Stomach (tissue), 9 donors: ENCODE data around the gene TOX2. TPM values are rescaled to one million over a fixed set of nuclear protein-coding genes. Genes with fewer than 3 reads are reported as not detected.

Experiments used
- DNase-seq, 2 donors: peaks; one replicate each; pipeline versions ENCODE4 v3.0.0 to v3.0.0-alpha.2; 2013 to 2019
- H3K27ac ChIP-seq, 5 donors: fragments of 200-600 bp in 4 of 5; sonication (generic) in 4 of 5; one replicate each; pipeline ENCODE4 v1.5.1; 2013 to 2019; ENCODE audit warnings: mild to moderate bottlenecking in 1 of 5, moderate library complexity in 1 of 5
- H3K27me3 ChIP-seq, 3 donors: fragments of 200-600 bp; sonication (generic); one replicate each; pipeline ENCODE4 v1.5.1; 2017 to 2019; ENCODE audit warnings: mixed run types in 1 of 3
- H3K36me3 ChIP-seq, 4 donors: fragments of 200-600 bp; sonication (generic); 1 replicate in 3 of 4; 2 replicates in 1 of 4; pipeline ENCODE4 v1.5.1; 2016 to 2019
- H3K4me1 ChIP-seq, 4 donors: fragments of 200-600 bp; sonication (generic); one replicate each; pipeline ENCODE4 v1.5.1; 2016 to 2019
- H3K4me3 ChIP-seq, 4 donors: fragments of 200-600 bp; sonication (generic) in 3 of 4; one replicate each; pipeline ENCODE4 v1.5.1; 2016 to 2019; ENCODE audit warnings: mild to moderate bottlenecking in 1 of 4
- H3K9me3 ChIP-seq, 4 donors: fragments of 200-600 bp; sonication (generic); one replicate each; pipeline ENCODE4 v1.5.1; 2016 to 2019
- CTCF ChIP-seq, 7 experiments: fragments of 450-650 bp in 4 of 7; fragments of 200-600 bp in 3 of 7; sonication (generic) in 3 of 7; IDR thresholded peaks; one replicate each; pipeline ENCODE4 v1.5.1; 2016 to 2019; ENCODE audit warnings: antibody characterized with exemption in 7 of 7, control low read depth in 2 of 7, mild to moderate bottlenecking in 1 of 7
- EP300 ChIP-seq: sonication (generic); formaldehyde crosslinking; IDR thresholded peaks from one replicate; pipeline ENCODE4 v1.6.1; 2017; ENCODE audit warnings: antibody characterized with exemption
- POLR2A ChIP-seq, 4 donors: fragments of 450-650 bp; IDR thresholded peaks; one replicate each; pipeline ENCODE4 v1.6.1; 2016; ENCODE audit warnings: antibody characterized with exemption in 4 of 4, control low read depth in 2 of 4, mild to moderate bottlenecking in 1 of 4, moderate library complexity in 1 of 4
- POLR2AphosphoS5 ChIP-seq, 3 donors: sonication (generic); formaldehyde crosslinking; IDR thresholded peaks; one replicate each; pipeline ENCODE4 v1.6.1; 2016; ENCODE audit warnings: antibody characterized with exemption in 3 of 3
- WGBS, 5 donors: extraction: QIAGEN DNeasy Blood & Tissue Kit in 3 of 5; methylation state at CpG; one replicate each; pipeline versions ENCODE4 v1.1.5 to v1.1.7; 2013 to 2018; 5-methylcytosine and 5-hydroxymethylcytosine counted together
- intact Hi-C: fragments of 100-400 bp; cut with DNase I; formaldehyde crosslinking; loops from one replicate; pipeline ENCODE4 v1.15.1; 2023; ENCODE audit warnings: low total_unique reads
- polyA plus RNA-seq, 3 donors: library from polyadenylated mRNA; stranded (reverse); fragments of 200-250 nt; gene quantifications; one replicate each; pipeline ENCODE4 v1.2.3, GENCODE V29; 2013
- total RNA-seq, 5 donors: library from RNA; depleted of rRNA; stranded (reverse); fragments of >200 nt; gene quantifications; one replicate each; pipeline versions ENCODE4 v1.1.0 to v1.2.3, GENCODE V29; 2014 to 2016
- donor health status: healthy with polysubstance abuse.
- donor health status: Bipolar disorder and iron deficiency.
- donor health status: healthy.

Gene TOX2
- total and polyA plus RNA-seq, 8 donors, result 0.87 to 20.2 (median 7.0) TPM; not detected in 1

GRCh38 chr20:43955750-43956191, 41.1 kb downstream of the TOX2 start:
- H3K36me3 ChIP-seq, result no peaks in the 10 kb centered on the region
- H3K27me3 ChIP-seq, result no peaks in the 10 kb centered on the region
- TF ChIP-seq EP300, result no peak
- TF ChIP-seq CTCF (IDR thresholded peaks at IDR 0.05), result no peak
- TF ChIP-seq POLR2A (IDR thresholded peaks at IDR 0.05), result no peak
- TF ChIP-seq POLR2AphosphoS5 (IDR thresholded peaks at IDR 0.05), result no peak
- H3K4me3 ChIP-seq, result no peak overlapping the region
- H3K9me3 ChIP-seq, result no peaks in the 10 kb centered on the region
- peak overlapping the region in 3 of 5 donors; percentile 24 to 75 (median 56) for H3K27ac ChIP-seq
- no peak for DNase-seq
- WGBS, 5 donors, result 56 to 63% (median 57%) methylated on average over 8 of the region's 8 CpGs
- H3K4me1 ChIP-seq, result peaks cover 30 to 85% (median 47%) of the 10 kb centered on the region in 4 donors
- intact Hi-C loops, result no loop called here

- no peak overlapping the region for H3K4me3 ChIP-seq
- TF ChIP-seq POLR2AphosphoS5 (IDR thresholded peaks at IDR 0.05) (no peak), CTCF (IDR thresholded peaks at IDR 0.05) (no peak)
- DNase-seq, result no peak
- peaks cover 30 to 77% (median 44%) of the 10 kb centered on the region in 4 donors for H3K4me1 ChIP-seq
- no peaks in the 10 kb centered on the region for H3K36me3 ChIP-seq
- peaks cover 0 to 8% (median 0%) of the 10 kb centered on the region in 3 donors for H3K27me3 ChIP-seq
- H3K9me3 ChIP-seq, result no peaks in the 10 kb centered on the region
- H3K27ac ChIP-seq, result no peak overlapping the region
- WGBS, 5 donors, result 48 to 71% (median 53%) methylated on average over 3 of the region's 3 CpGs
- intact Hi-C loops, result no loop called here
These were observed 42.7 kb downstream of the TOX2 start for GRCh38 chr20:43957392-43957791.

GRCh38 chr20:43958626-43959025, 44.0 kb downstream of the TOX2 start:
- WGBS, 5 donors, result 76 to 94% (median 88%) methylated on average over 2 of the region's 2 CpGs
- Histone ChIP-seq H3K27ac (peak overlapping the region in 1 of 5 donors; percentile 23), H3K36me3 (no peaks in the 10 kb centered on the region)

GRCh38 chr20:43959079-43959919, 44.6 kb downstream of the TOX2 start:
- no peaks in the 10 kb centered on the region for H3K9me3 ChIP-seq
- peaks cover 34 to 69% (median 40%) of the 10 kb centered on the region in 4 donors for H3K4me1 ChIP-seq
- peak overlapping the region in 1 of 5 donors; percentile 23 for H3K27ac ChIP-seq
- no peaks in the 10 kb centered on the region for H3K36me3 ChIP-seq
- H3K4me3 ChIP-seq, result no peak overlapping the region
- DNase-seq, result peak in 1 of 2 donors; percentile 53
- WGBS, 5 donors, result 6 to 18% (median 11%) methylated on average over 19 of the region's 19 CpGs
- TF ChIP-seq POLR2AphosphoS5 (IDR thresholded peaks at IDR 0.05) (peak in 2 of 3 donors; percentile 12 to 28), EP300 (no peak), POLR2A (IDR thresholded peaks at IDR 0.05) (no peak), CTCF (IDR thresholded peaks at IDR 0.05) (no peak)
- intact Hi-C loops, result no loop called here
- H3K27me3 ChIP-seq, result peaks cover 0 to 9% (median 0%) of the 10 kb centered on the region in 3 donors

More at GRCh38 chr20:43958626-43959025, 44.0 kb downstream of the TOX2 start:
- intact Hi-C loops, result no loop called here
- Histone ChIP-seq H3K27me3 (peaks cover 0 to 9% (median 0%) of the 10 kb centered on the region in 3 donors), H3K4me3 (no peak overlapping the region), H3K9me3 (no peaks in the 10 kb centered on the region), H3K4me1 (peaks cover 30 to 69% (median 44%) of the 10 kb centered on the region in 4 donors)
- DNase-seq, result no peak
- TF ChIP-seq EP300, result no peak
- TF ChIP-seq POLR2A (IDR thresholded peaks at IDR 0.05), result no peak
- TF ChIP-seq POLR2AphosphoS5 (IDR thresholded peaks at IDR 0.05), result no peak
- TF ChIP-seq CTCF (IDR thresholded peaks at IDR 0.05), result no peak
